K562 (cell line): ENCODE measurements around the gene MTPN. TPM values are rescaled to one million over a fixed set of nuclear protein-coding genes. Genes with fewer than 3 reads are reported as not detected.

Source experiments
- BHLHE40 ChIP-seq: IDR thresholded peaks from 2 replicates; pipeline ENCODE4 v1.6.1; 2011; ENCODE audit warnings: low read length, improper control_type of control experiment
- ERF ChIP-seq: fragments of 450-650 bp; formaldehyde crosslinking; IDR thresholded peaks from 2 replicates; pipeline ENCODE4 v1.4.0; 2020; ENCODE audit warnings: mild to moderate bottlenecking, mixed read lengths
- FOXK2 ChIP-seq, 2 experiments: fragments of 450-650 bp; IDR thresholded peaks in 1 of 2; conservative IDR thresholded peaks in 1 of 2; 2 replicates each; pipeline ENCODE4 v1.6.1; 2016; ENCODE audit warnings: low read depth in 2 of 2, mild to moderate bottlenecking in 1 of 2
- MTA1 ChIP-seq: fragments of 450-650 bp; IDR thresholded peaks from 2 replicates; pipeline ENCODE4 v1.6.1; 2017; ENCODE audit warnings: borderline replicate concordance
- NFE2 ChIP-seq: IDR thresholded peaks from 2 replicates; pipeline ENCODE4 v1.6.1; 2014; ENCODE audit warnings: antibody characterized with exemption, low read depth
- SMARCE1 ChIP-seq: fragments of 450-650 bp; IDR thresholded peaks from 2 replicates; pipeline ENCODE4 v1.7.1; 2016; ENCODE audit warnings: mild to moderate bottlenecking
- STAG1 ChIP-seq: sonication (generic); formaldehyde crosslinking; IDR thresholded peaks from 2 replicates; pipeline ENCODE4 v1.5.0; 2020; ENCODE audit warnings: missing genetic modification reagents, borderline replicate concordance
- ZNF384 ChIP-seq: IDR thresholded peaks from 2 replicates; pipeline ENCODE4 v1.6.1; 2012; ENCODE audit warnings: low read depth, low read length, improper control_type of control experiment
- polyA plus RNA-seq, 8 experiments: library from polyadenylated mRNA; depleted of rRNA in 4 of 8; stranded (reverse) in 5 of 8; unstranded in 3 of 8; fragments of >200 nt; fragmentation: Nextera tagmentation in 2 of 8; fragmentation: Illumina TruSeq in 1 of 8; extraction: Ambion mirVana in 2 of 8; extraction: Trizol in 1 of 8; gene quantifications; 2 replicates each; pipeline versions ENCODE4 v1.2.1 to v1.2.3, GENCODE V29; 2011 to 2014; ENCODE audit warnings: inconsistent platforms in 1 of 8, missing spikeins in 1 of 8
- total RNA-seq, 7 experiments: library from RNA; depleted of rRNA in 6 of 7; stranded (reverse); fragments of >200 nt in 6 of 7; fragmentation: Illumina TruSeq in 2 of 7; extraction: Trizol in 2 of 7; gene quantifications; 2 replicates each; pipeline versions ENCODE4 v1.2.1 to v1.2.3, GENCODE V29; 2011 to 2021; ENCODE audit warnings: low replicate concordance in 1 of 7
- TF ChIP-seq, protein P1 (sequence below): fragments of 450-650 bp; IDR thresholded peaks from 2 replicates; pipeline ENCODE4 v1.6.1; 2016
- TF ChIP-seq, protein P2 (sequence below), 2 experiments: IDR thresholded peaks in 1 of 2; conservative IDR thresholded peaks in 1 of 2; 2 replicates each; pipeline ENCODE4 v1.6.1; 2016; ENCODE audit warnings: low read depth in 2 of 2, mild to moderate bottlenecking in 1 of 2, missing compliant biosample characterization in 1 of 2, missing genetic modification characterization in 1 of 2, moderate library complexity in 1 of 2

Gene MTPN
- total and polyA plus RNA-seq, 9 of the 15 experiments (the other 6 are each of a cell fraction or from before 2014, with no cell fraction given), result 68.5 to 261 (median 156) TPM

DNA sequence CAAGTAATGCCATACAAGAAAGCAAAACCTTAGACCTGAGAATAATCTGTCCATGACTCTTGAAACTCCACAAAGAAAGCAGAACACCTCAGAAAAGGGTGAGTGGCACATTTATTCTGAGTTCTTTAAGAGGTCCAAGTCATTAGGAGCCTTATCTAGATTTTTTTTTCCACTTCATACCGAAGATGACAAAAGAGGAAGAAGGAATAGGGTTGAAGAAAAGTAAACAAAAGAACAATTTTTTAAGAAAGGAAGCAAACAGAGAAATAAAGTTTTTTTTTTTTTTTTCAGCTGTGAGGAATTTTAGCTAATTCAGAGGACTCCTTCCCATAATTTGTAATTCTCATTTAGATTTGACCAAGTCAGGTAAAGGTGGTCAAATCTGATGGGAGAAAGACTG is 13.1 kb upstream of the MTPN start (continued):
- TF ChIP-seq NFE2 (peak; percentile 15; the same call in 1 of the 2 replicates), ERF (no peak), STAG1 (CRISPR knock-in tag) (no peak), MTA1 (peak; percentile 46; the same call in 1 of the 2 replicates), ZNF384 (peak; percentile 66; the same call in 1 of the 2 replicates), SMARCE1 (peak; percentile 77; the same call in 1 of the 2 replicates), BHLHE40 (0 out of 2 replicates have a peak, but pooled peaks have one; percentile 14), FOXK2 (conservative IDR thresholded peaks at IDR 0.05 in 1 of 2, IDR thresholded peaks at IDR 0.05 in 1 of 2; ENCODE audit: low read depth in 2 of 2) (peak in 1 of 2 experiments; percentile 74; a peak in 1 of 4 replicates)
- TF ChIP-seq, protein P1, sequence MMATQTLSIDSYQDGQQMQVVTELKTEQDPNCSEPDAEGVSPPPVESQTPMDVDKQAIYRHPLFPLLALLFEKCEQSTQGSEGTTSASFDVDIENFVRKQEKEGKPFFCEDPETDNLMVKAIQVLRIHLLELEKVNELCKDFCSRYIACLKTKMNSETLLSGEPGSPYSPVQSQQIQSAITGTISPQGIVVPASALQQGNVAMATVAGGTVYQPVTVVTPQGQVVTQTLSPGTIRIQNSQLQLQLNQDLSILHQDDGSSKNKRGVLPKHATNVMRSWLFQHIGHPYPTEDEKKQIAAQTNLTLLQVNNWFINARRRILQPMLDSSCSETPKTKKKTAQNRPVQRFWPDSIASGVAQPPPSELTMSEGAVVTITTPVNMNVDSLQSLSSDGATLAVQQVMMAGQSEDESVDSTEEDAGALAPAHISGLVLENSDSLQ, result peak; percentile 67
- TF ChIP-seq, protein P2, sequence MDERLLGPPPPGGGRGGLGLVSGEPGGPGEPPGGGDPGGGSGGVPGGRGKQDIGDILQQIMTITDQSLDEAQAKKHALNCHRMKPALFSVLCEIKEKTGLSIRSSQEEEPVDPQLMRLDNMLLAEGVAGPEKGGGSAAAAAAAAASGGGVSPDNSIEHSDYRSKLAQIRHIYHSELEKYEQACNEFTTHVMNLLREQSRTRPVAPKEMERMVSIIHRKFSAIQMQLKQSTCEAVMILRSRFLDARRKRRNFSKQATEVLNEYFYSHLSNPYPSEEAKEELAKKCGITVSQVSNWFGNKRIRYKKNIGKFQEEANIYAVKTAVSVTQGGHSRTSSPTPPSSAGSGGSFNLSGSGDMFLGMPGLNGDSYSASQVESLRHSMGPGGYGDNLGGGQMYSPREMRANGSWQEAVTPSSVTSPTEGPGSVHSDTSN (CRISPR knock-in tag; IDR thresholded peaks at IDR 0.05; ENCODE audit: low read depth), result no peak
- TF ChIP-seq, protein P2 (tag; conservative IDR thresholded peaks at IDR 0.05; ENCODE audit: low read depth), result 0 out of 2 replicates have a peak, but pooled peaks have one; percentile 21
